Kidney epithelial cell (primary cell): ENCODE results near the gene SCO2. TPM values are rescaled to one million over a fixed set of nuclear protein-coding genes. Genes with fewer than 3 reads are reported as not detected.

Experiments
- DNase-seq: peaks from one replicate; pipeline ENCODE4 v3.0.0-alpha.2; 2010; ENCODE audit warnings: low read depth
- H3K27me3 ChIP-seq: 2 replicates; pipeline ENCODE4 v1.6.0; 2011; ENCODE audit warnings: low read length; ENCODE audit not compliant: control insufficient read depth, insufficient read depth
- H3K36me3 ChIP-seq: 2 replicates; pipeline ENCODE4 v1.5.1; 2011; ENCODE audit warnings: low read length; ENCODE audit not compliant: control insufficient read depth, insufficient read depth
- H3K4me3 ChIP-seq: 2 replicates; pipeline ENCODE4 v1.5.1; 2011; ENCODE audit warnings: low read depth, mild to moderate bottlenecking, control low read depth, low read length
- CTCF ChIP-seq: IDR thresholded peaks from 2 replicates; pipeline ENCODE4 v1.5.1; 2011; ENCODE audit warnings: mild to moderate bottlenecking, moderate library complexity, low read length, control low read depth, inconsistent platforms; ENCODE audit not compliant: insufficient read depth, poor library complexity, severe bottlenecking
- total RNA-seq: library from RNA; depleted of rRNA; stranded (reverse); fragments of >200 nt; gene quantifications from 2 replicates; pipeline ENCODE4 v1.2.3, GENCODE V29; 2015

SCO2 gene
- total RNA-seq, 1 donor from 2014 or later = 5.7 TPM

- no peak for TF ChIP-seq CTCF
- H3K36me3 ChIP-seq = no peaks in the 10 kb centered on the region
- DNase-seq = no peak
- peak within 1 kb of the TSS; percentile 47 for H3K4me3 ChIP-seq
- peaks cover 15% of the 10 kb centered on the region for H3K27me3 ChIP-seq
Measured at GRCh38 chr22:50529897-50530579, 4.6 kb upstream of the SCO2 start, which contains the start of gene TYMP. TYMP (minus strand) TSS chr22:50530012; CDS start chr22:50529709, 303 bp downstream.

GRCh38 chr22:50529416-50529896 lies 4.1 kb upstream of the SCO2 start:
- no peak for DNase-seq
- Histone ChIP-seq H3K4me3 (peak overlapping the region; percentile 22), H3K27me3 (peaks cover 15% of the 10 kb centered on the region), H3K36me3 (no peaks in the 10 kb centered on the region)
- no peak for TF ChIP-seq CTCF

GRCh38 chr22:50528682-50529415 lies 3.5 kb upstream of the SCO2 start:
- Histone ChIP-seq H3K36me3 (no peaks in the 10 kb centered on the region), H3K4me3 (no peak overlapping the region), H3K27me3 (peaks cover 15% of the 10 kb centered on the region)
- no peak for DNase-seq
- TF ChIP-seq CTCF = no peak

GRCh38 chr22:50527921-50528681 lies 2.7 kb upstream of the SCO2 start:
- H3K4me3 ChIP-seq = no peak overlapping the region
- DNase-seq = no peak
- peaks cover 15% of the 10 kb centered on the region for H3K27me3 ChIP-seq
- no peak for TF ChIP-seq CTCF
- H3K36me3 ChIP-seq = peaks cover 2% of the 10 kb centered on the region

GRCh38 chr22:50526834-50527801 lies 1.7 kb upstream of the SCO2 start:
- H3K4me3 ChIP-seq = peak overlapping the region; percentile 53
- no peak for TF ChIP-seq CTCF
- DNase-seq = no peak
- peaks cover 4% of the 10 kb centered on the region for H3K36me3 ChIP-seq
- H3K27me3 ChIP-seq = peaks cover 15% of the 10 kb centered on the region
